ENCODE results near the gene ZBP1. TPM values are rescaled to one million over a fixed set of nuclear protein-coding genes. Genes with fewer than 3 reads are reported as not detected.

Gene ZBP1
- total and polyA plus RNA-seq, 11 donors = 0.15 to 1.7 (median 0.31) TPM; not detected in 6

DNA sequence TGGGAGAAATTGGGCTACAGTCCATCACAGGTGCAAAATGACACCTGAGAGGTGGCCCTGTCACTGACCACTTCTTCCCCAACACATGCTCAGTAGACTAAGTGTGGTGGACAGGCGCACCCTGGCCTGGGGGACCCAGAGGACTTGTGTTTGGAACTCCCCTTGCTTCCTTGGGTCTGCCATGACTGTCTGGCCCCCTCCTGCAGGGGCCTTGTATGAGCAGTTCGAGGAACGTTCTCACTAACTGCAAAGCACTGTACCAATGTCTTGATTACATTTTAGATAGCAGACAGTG, 63.3 kb downstream of the ZBP1 start:
- TF ChIP-seq, protein P1, sequence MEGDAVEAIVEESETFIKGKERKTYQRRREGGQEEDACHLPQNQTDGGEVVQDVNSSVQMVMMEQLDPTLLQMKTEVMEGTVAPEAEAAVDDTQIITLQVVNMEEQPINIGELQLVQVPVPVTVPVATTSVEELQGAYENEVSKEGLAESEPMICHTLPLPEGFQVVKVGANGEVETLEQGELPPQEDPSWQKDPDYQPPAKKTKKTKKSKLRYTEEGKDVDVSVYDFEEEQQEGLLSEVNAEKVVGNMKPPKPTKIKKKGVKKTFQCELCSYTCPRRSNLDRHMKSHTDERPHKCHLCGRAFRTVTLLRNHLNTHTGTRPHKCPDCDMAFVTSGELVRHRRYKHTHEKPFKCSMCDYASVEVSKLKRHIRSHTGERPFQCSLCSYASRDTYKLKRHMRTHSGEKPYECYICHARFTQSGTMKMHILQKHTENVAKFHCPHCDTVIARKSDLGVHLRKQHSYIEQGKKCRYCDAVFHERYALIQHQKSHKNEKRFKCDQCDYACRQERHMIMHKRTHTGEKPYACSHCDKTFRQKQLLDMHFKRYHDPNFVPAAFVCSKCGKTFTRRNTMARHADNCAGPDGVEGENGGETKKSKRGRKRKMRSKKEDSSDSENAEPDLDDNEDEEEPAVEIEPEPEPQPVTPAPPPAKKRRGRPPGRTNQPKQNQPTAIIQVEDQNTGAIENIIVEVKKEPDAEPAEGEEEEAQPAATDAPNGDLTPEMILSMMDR (IDR thresholded peaks at IDR 0.05) = no peak
- no peak for TF ChIP-seq POLR2A (IDR thresholded peaks at IDR 0.05)
- Histone ChIP-seq H3K4me1 (peaks cover 0 to 3% (median 0%) of the 10 kb centered on the region in 12 donors), H3K27me3 (peaks cover 0 to 51% (median 4%) of the 10 kb centered on the region in 9 donors), H3K4me3 (no peak overlapping the region), H3K27ac (no peak overlapping the region), H3K9me3 (no peaks in the 10 kb centered on the region), H3K36me3 (no peaks in the 10 kb centered on the region)
- ATAC-seq = no peak
- WGBS, 4 donors = 76 to 85% (median 83%) methylated on average over 3 of the region's 3 CpGs
- intact Hi-C loops (cut with DNase I) = no loop called here
- no peak for DNase-seq

DNA sequence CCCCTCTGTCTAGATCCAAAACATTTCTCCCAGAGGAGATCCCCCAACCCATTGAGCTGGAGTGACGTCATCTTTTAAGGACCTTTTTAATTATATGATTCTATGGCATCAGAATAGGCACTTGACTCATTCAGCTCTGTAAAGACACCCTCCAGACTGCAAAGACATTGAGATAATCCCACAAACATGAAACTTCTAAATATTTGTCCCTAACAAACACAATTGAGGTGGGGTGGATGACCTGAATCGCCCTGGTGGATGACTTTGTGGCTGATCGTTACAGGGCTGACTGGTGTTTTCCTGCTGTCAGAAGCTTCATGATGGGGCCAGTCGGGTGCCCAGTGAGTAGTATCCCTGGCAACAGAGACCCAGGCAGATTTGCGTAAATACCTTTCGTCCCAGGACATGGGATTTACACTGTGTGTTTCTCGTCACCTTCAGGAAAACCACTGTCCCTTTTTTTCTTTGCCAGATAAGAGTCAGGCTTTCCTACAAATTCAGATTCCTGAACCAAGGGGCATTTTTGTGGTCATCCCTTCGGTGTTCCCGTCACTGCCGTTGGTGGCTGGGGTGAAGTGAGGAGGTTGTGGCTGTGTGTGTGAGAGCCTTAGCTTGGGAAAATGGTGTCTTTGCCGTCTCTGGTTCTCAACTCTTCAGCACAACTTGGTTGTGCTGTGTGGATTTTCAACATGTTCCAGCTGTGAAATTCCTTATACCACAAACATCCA, 64.6 kb downstream of the ZBP1 start:
- intact Hi-C loops (cut with DNase I) = no loop called here
- peaks cover 0 to 61% (median 4%) of the 10 kb centered on the region in 9 donors for H3K27me3 ChIP-seq
- H3K4me1 ChIP-seq = no peaks in the 10 kb centered on the region

More for the DNA sequence above, 64.6 kb downstream of the ZBP1 start:
- Histone ChIP-seq H3K4me3 (no peak overlapping the region), H3K36me3 (no peaks in the 10 kb centered on the region), H3K27ac (no peak overlapping the region), H3K9me3 (no peaks in the 10 kb centered on the region)
- no peak for TF ChIP-seq POLR2A (IDR thresholded peaks at IDR 0.05)
- TF ChIP-seq, protein P1 (IDR thresholded peaks at IDR 0.05) = no peak
- ATAC-seq (no peak), DNase-seq (no peak)
- WGBS, 4 donors = 67 to 70% (median 69%) methylated on average over 11 of the region's 11 CpGs

Other genes with a start within 250 kb of the ZBP1 start
- 10 to 100 TPM; 45.6 to 97.9 (median 62.3) TPM for gene RBM38, start 229.0 kb downstream of the ZBP1 start, total RNA-seq
- gene RBM38, start 229.0 kb downstream of the ZBP1 start, polyA plus RNA-seq = 100 to 1,000 TPM in 1 of 2 donors, 10 to 100 TPM in 1; 68.5 to 112 TPM
- gene CTCFL, start 95.3 kb downstream of the ZBP1 start, total RNA-seq = not detected
- not detected for gene CTCFL, start 95.3 kb downstream of the ZBP1 start, polyA plus RNA-seq
- 10 to 100 TPM in 1 of 9 donors, 1 to 10 TPM in 1, under 1 TPM in 5, not detected in 2; 0.13 to 22.0 (median 0.24) TPM for gene PCK1, start 59.3 kb downstream of the ZBP1 start, total RNA-seq
- under 1 TPM; 0.42 to 0.55 TPM for gene PCK1, start 59.3 kb downstream of the ZBP1 start, polyA plus RNA-seq
- 10 to 100 TPM; 25.1 to 91.4 (median 30.0) TPM for gene PMEPA1, start 89.6 kb upstream of the ZBP1 start, total RNA-seq
- gene PMEPA1, start 89.6 kb upstream of the ZBP1 start, polyA plus RNA-seq = 100 to 1,000 TPM in 1 of 2 donors, 10 to 100 TPM in 1; 12.6 to 115 TPM